Measurements from ENCODE around the gene CEMP1. TPM values are rescaled to one million over a fixed set of nuclear protein-coding genes. Genes with fewer than 3 reads are reported as not detected.
"Not testable (repeated sequence)": the region's sequence is repeated elsewhere in the genome, so short reads cannot be mapped to it uniquely, and the experiment has no call there.

The CEMP1 gene, protein sequence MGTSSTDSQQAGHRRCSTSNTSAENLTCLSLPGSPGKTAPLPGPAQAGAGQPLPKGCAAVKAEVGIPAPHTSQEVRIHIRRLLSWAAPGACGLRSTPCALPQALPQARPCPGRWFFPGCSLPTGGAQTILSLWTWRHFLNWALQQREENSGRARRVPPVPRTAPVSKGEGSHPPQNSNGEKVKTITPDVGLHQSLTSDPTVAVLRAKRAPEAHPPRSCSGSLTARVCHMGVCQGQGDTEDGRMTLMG
- total RNA-seq: not detected
- long read RNA-seq: 0 reads

DNA sequence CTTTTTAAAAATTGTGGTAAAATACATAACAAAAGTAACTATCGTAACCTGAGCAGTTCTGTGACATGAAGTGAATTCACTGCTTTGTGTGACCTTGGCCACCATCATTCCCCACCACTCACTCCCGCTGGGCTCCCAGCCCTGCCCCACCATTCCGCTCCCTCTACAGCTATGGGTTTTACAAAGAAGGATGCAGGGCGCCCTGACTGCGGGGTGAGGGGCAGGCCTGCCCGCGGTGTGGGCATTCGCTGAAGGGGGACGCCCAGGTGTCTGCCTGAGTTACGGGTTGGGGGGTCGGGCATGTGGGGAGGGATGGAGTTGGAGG lies at the start of gene CEMP1:
Gene CEMP1 (minus strand): TSS at position 38 of the 325 bp plus-strand sequence. CDS start 335 bp downstream, outside the sequence.
- DNase-seq (ENCODE audit: low spot score): no peak

DNA sequence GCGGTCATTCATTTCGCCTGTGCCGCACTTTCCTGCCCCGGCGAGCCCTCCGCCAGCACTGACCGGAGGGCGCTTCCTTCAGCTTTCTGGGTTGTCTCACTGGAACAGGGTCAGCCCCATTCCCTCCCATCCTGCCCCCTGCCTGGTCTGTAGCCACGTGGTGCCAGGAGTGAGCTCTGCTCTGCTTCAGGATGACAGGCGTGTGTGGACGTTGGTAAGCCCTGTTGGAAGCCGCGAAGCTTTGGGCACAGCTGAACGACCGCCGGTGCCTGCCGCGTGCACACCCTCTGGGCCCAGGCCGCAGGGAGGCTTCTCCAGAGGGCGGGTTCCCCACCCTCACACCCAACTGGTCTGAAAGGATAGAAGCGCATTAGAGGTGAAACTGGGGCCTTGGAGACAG lies 49.6 kb upstream of the CEMP1 start:
- not testable (repeated sequence) for DNase-seq (ENCODE audit: low spot score)

DNA sequence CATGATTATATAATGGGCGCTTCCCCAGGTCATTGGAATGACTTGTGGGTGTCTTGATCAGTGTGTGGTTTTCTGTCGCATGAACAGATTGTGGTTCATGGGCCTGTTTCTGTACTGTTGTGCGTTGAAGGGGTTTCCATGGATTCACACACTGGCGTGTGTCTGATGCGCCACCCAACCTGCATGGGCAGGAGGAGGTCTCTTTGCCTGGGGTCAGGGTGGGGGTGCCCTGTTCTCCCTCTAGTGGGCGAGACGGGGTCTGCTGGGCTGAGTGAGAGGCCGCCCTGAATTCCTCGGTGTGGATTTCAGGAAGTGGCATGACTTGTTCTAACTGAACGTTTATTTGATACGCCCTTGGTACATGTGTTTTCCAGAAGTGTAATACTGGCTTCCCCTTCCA lies 48.9 kb upstream of the CEMP1 start:
- not testable (repeated sequence) for DNase-seq (ENCODE audit: low spot score)

DNA sequence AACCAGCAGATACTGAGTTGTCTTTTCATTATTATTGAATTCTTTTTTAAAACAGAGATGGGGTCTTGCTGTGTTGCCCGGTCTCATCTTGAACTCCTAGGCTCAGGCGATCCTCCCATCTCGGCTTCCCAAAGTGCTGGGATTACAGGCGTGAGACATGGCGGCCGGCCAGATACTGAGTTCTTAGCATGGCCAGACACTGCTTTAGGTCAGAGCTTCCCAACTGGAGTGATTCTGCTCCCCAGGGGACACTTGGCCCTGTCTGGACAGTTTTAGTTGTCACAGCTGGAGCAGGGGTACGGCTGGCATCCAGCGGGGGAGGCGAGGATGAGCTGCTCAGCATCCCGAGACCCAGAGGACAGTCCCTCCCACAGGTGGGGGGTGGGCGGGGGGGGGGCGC lies 47.7 kb upstream of the CEMP1 start:
- DNase-seq (ENCODE audit: low spot score): not testable (repeated sequence)

DNA sequence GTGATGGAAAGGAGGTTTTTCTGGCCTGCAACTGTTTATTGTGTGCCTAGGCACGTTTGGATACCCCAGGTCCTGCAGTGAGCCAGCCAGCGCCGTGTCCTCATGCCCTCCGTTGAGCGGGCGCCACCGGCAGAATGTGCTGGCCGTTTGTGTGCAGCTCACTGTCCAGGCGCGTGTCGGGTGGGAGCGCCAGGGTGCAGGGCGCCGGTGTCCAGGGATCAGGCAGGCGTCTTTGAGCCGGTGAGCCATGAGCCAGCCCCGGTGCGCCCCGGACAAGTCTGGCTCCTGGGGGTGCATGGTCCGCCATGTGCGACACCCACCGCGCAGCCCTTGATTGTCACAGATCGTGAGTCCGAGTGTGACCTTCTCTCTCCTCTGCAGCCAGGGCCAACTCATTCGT lies 45.8 kb upstream of the CEMP1 start:
- not testable (repeated sequence) for DNase-seq (ENCODE audit: low spot score)

DNA sequence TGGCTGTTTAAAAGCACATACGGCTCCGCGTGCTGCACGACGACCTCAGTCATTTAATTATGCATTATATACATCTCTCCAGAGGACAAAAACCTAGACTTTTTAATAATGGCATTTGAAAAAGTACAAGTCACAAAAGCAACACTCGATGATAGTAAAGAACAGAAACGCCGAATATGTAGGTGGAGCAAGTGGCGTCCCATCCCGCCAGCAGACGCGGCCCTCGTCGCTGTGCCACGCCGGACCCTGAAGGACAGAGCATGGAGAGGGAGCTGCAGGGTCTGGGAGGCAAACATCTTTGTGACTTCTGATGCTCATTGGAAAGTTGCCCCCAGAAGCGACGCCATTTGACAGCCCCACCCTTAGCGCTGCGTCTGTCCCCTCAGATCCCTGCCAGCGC lies 44.6 kb upstream of the CEMP1 start:
- DNase-seq (ENCODE audit: low spot score): not testable (repeated sequence)

DNA sequence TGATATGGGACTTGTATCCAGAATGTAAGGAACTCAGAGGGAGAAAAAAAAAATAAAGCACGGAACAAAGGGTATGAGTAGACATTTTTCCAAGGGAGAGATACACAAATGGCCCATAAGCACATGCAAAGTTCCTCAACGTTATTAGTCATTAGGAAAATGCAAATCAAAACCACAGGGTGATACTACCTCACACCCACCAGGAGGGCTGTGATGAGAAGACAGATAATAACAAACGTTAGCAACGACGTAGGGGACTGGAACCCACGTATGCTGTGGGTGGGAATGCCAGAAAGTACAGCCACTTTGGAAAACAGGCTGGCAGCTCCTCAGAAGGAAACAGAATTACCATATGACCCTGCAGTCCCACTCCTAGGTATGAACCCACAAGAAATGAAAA lies 41.5 kb upstream of the CEMP1 start:
- DNase-seq (ENCODE audit: low spot score): not testable (repeated sequence)

DNA sequence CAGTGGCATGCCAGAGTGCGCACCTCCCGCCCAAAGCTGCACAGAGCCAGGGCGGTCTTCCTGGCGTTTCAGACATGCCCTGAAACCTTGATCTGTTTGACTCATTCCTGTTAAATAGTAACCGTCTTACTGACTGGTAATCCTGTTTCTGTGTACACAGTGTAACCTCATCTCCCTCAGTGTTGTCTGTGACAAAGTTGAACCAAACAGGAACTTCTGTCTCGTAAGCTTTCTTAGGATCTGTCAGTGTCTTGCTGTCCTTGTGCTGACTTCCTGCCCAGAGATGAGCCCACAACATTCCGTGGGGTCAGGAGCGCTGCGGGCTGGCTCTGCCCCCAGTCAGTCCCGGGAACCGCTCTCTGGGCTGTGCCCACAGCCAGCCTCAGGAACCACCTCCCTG lies 37.4 kb upstream of the CEMP1 start:
- DNase-seq (ENCODE audit: low spot score): not testable (repeated sequence)

DNA sequence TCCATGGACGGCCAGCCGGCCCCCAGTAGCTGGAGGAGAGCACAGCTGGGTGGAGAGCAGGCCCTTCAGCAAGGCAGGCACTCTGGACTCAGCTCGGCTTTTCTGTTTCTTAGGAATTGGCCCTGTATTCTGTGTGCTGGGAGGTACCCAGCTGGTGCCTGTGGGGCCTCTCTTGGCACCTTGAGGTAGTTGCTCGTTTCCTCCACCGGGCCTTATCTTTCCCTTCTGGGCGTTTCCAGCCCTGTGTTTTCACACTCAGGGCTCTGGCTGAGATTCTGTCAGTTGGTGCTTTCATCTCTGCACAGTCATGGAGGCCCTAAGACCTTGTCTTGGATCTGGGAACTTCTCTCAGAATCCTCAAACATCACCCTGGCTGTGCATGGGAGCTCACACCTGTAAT lies 36.3 kb upstream of the CEMP1 start:
- DNase-seq (ENCODE audit: low spot score): not testable (repeated sequence)

DNA sequence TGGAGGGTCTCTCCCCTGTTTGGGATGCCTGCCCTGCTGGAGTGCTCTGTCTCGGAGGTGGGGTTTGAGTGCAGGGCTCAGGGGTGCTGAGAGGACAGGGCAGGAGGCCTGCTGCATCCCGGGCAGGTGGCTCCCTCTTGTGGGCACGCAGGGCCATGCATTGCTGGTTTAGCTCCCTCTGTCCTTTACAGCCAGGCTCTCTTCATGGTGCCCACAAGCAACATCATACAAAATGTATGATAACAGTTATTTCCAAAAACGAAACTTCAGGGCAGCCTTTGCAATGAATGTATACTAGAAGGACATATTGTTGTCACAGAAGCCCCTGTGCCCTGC lies 29.6 kb upstream of the CEMP1 start:
- DNase-seq (ENCODE audit: low spot score): peak; percentile 43

DNA sequence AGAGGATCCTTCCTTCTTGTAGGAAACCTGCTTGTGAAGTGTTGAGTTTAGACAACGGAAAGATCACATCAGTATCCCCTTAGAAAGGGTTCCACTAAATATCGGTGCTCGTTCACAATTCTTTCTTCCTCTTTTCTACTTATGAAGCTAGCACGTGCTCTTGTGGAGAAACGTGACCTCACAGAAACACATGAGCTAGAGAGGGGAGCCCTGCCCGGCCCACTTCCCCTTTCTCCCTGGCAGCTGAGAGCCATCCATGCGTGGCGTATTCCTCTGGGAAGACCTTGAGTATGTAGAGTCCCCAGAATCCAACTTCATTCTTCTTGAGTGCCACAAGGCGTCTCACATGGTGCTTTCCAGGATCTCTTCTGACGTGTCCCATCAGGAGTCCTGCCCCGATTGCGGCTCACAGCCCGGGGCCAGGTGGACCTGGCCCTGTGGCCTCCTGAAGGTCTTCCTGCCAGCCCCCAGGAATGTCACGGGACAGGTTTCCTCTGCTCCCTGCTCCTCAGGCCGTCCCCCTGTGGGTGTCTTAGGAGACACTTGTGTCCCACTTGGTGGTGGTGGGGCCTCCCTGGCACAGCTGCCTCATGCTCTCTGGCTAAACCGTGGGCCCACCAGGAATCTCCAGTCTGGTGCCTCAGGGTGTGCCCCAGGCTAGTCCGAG lies 29.1 kb upstream of the CEMP1 start:
- DNase-seq (ENCODE audit: low spot score): not testable (repeated sequence)

DNA sequence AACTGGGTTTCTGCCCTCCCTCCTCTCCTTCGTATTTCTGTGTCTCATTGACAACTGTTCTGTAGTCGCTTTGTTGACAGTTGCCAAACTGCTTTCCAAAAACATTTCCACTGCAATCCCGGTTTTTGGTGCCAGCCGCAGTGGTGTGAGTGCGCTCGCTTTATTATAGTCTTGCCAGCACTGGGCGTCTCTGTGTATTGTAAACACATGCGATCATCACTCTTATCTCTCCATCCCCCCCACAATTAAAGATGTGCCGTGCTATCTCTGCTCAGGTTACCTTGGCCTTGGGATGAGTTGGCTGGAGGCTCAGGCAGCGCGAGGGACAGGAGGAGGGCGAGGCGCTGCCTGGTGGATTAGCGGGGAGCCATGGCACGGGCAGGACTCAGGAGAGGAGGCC lies 25.9 kb upstream of the CEMP1 start:
- DNase-seq (ENCODE audit: low spot score): not testable (repeated sequence)

DNA sequence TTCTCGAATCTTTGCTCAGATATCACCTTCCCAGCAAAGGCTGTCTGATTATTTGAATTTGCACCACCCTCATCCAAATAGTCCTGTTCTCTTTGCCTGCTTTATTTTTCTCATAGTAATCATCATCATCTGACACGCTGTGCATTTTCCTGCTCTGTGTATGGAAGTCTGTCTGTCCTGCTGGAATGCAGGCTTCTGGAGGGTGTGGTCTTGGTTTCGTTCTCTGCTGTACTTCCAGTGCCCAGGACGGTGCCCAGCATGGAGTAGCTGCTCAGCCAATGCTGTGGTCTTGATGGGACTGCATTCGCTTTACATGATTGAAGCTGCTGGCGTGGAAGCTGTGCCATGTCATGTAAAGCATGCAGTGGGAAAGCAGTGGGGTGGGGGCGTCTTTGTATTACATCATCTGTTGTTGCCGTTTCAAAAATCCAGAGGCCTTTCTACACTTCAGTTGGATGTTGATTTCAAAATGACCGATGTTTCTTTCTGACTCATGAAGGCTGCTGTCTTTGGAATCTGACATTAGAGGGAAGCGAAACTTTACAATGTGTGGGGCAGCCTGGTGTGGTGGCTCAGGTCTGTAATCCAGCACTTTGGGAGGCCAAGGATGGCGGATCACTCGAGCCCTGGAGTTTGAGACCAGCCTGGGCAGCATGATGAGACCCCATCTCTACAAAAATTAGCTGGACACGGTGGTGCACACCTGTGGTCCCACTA lies 23.7 kb upstream of the CEMP1 start:
- DNase-seq (ENCODE audit: low spot score): not testable (repeated sequence)

DNA sequence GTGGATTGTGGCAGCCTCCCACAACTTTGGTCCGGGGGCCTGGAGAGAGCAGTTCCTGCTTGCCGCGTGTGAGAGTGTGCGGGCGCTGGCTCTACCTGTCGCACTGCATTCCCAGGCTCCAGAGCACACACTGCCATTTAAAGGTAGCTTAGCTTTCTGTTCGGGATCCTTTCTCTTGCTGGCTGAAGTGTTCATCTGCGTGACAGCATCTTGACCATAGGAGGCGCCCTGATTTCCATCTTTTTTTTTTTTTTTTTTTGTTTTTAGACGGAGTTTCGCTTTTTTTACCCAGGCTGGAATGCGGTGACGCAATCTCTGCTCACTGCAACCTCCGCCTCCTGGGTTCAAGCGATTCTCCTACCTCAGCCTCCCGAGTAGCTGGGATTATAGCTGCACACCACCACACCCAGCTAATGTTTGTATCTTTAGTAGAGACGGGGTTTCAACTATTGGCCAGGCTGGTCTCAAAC lies 20.2 kb upstream of the CEMP1 start:
- not testable (repeated sequence) for DNase-seq (ENCODE audit: low spot score)

DNA sequence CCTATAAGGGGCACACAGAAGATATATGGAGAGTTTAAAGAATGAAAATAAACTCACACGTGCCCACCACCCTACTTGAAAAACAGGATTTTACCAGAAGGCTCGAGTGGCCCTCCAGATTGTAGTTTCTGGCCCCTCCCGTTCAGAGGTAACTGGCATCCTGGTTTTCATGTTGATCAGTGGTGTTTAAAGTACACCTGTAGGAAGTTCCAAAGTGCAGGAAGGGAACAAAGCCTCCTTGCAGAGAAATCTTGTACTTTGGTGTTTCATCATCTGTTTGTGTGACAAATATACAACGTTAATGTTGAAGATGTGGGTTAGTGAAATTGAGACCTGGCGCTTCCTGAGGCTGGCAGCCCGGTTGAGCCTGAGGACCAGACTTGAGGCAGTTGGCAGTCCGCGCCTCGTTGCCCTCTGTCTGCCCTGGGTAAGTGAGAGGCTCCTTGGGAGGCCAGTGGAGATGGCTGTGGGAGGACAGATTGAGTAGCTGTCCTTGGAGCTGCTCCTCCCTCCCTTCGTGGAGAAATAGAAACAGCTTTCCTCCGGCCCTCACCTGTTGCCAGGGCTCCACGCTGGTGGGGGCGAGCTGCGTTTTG lies 19.2 kb upstream of the CEMP1 start:
- not testable (repeated sequence) for DNase-seq (ENCODE audit: low spot score)

DNA sequence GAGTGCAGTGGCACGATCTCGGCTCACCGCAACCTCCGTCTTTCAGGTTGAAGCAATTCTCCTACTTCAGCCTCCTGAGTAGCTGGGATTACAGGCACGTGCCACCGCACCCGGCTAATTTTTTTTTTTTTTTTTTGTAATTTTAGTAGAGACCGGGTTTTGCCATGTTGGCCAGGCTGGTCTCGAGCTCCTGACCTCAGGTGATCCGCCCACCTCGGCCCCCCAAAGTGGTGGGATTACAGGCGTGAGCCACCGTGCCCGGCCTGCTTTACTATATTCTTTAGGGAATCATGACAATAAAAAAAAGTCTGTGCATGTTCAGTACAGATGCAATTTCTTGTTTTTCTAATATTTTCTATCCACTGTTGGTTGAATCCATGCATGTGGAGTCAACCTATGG lies 12.6 kb upstream of the CEMP1 start:
- DNase-seq (ENCODE audit: low spot score): not testable (repeated sequence)

DNA sequence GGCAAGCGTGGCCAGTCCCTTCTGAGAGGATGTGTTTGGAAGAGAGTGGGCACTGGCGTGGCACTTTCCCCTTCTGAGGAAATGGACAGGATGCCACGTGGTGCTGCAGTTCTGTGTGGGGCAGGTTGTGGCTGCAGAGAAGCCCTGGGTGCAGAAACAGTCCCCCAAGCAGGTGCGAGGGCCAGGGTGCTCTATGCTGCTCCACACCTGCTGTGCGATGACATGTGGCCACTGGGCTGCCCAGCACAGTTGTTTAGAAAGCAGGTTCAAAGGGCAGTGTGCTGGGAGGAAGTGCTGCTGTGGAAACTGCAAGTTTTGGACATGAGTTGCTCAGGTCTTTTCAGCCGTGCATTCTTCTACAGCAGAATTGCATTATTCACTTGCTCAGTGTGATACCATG lies 10.2 kb upstream of the CEMP1 start:
- not testable (repeated sequence) for DNase-seq (ENCODE audit: low spot score)

DNA sequence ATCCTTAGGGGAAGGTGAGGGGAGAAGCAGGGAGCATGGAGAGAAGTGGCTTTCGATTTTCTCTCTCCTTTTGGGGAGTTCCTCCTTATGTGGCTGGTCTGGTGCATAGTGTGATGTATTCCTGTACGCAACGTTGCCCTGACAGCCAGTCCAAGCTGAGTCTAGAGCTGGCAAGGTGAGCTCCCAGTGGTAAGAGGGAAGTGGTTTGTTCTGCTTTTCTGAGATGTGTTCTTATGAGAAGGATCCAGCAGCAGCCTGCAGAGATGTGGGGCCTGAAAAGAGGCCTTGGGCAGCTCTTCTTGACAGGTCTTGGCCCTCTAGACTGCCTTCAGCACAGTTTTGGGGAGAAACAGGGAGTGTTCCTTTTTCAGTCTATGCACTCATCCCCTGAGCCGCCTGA lies 9.7 kb upstream of the CEMP1 start:
- DNase-seq (ENCODE audit: low spot score): not testable (repeated sequence)

DNA sequence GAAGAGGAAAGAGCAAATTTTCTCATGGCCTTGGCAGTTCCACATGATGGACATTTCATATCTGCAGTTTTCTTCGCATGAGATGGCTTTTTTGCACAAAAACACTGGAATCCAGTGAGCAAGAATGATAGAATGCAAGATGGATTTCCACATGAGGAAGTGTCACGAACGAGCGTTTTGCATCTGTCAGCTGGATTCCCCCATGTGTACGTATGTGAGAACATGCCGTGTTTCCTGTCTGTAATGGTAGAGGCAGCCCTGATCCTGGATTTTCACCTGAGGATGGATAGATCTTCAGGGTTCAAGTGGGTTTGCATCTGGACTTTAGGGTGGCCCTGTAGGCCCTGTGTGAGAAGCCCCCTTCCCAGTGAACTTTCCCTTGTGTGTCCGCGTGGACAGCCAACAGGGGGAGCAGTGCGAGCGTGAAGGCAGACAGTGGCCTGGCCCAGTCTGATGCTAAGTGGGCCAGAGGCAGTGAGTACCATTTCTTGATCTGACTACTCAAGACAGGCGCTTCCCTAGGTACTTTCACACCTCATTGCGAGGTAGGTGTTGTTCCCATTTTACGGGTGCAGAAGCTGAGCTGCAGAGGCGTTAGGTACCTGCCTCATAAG lies 8.7 kb upstream of the CEMP1 start:
- not testable (repeated sequence) for DNase-seq (ENCODE audit: low spot score)

DNA sequence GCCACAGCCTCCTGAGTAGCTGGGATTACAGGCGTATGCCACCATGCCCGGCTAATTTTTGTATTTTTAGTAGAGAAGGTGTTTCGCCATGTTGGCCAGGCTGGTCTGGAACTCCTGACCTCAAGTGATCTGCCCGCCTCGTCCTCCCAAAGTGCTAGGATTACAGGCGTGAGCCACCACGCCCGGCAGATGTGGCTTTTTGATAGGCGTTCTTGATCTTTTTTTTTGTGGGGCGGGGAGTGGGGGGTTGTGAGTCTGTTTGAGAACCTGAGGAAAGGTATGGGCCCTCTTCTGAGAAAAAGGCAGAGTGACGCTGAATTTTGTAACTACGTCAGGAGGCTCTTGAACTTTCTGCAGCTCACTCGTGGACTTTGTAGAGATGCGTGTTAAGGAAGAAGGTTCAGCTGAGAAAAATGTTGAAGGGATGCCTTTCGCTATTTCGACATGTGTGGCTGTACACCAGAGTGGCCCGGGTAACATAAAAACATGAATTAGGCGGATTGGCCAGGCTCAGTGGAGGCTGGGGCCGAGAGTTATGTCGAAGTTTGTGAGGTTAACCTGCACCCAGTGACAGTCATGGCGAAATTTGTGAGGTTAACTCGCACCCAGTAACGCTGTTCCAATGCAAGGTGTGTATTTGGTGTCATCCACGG lies 8.1 kb upstream of the CEMP1 start:
- DNase-seq (ENCODE audit: low spot score): not testable (repeated sequence)

Data from mesenteric fat pad (tissue), 1 donor.